ENCODE data around the gene TRDMT1.
"Not testable (repeated sequence)": the region's sequence is repeated elsewhere in the genome, so short reads cannot be mapped to it uniquely, and the experiment has no call there.

Gene TRDMT1

GRCh38 chr10:17120694-17121093 is 80.8 kb downstream of the TRDMT1 start:
- no peak for DNase-seq (ENCODE audit: low spot score)
- Histone ChIP-seq H3K4me3 (ENCODE audit: severe bottlenecking) (no peak overlapping the region), H3K27ac (ENCODE audit: poor library complexity, severe bottlenecking) (no peak overlapping the region), H3K9me3 (ENCODE audit: severe bottlenecking) (no peaks in the 10 kb centered on the region), H3K36me3 (ENCODE audit: low read depth) (no peaks in the 10 kb centered on the region), H3K27me3 (ENCODE audit: insufficient read depth, poor library complexity, severe bottlenecking) (no peaks in the 10 kb centered on the region), H3K4me1 (ENCODE audit: insufficient read depth, poor library complexity, severe bottlenecking) (peaks cover 6% of the 10 kb centered on the region)
- TF ChIP-seq CTCF (IDR thresholded peaks at IDR 0.05; ENCODE audit: poor library complexity, severe bottlenecking): no peak
- no peak for ATAC-seq (ENCODE audit: low read depth)

GRCh38 chr10:17119845-17120244 is 81.6 kb downstream of the TRDMT1 start:
- Histone ChIP-seq H3K27ac (ENCODE audit: poor library complexity, severe bottlenecking) (no peak overlapping the region), H3K27me3 (ENCODE audit: insufficient read depth, poor library complexity, severe bottlenecking) (no peaks in the 10 kb centered on the region), H3K9me3 (ENCODE audit: severe bottlenecking) (no peaks in the 10 kb centered on the region), H3K4me1 (ENCODE audit: insufficient read depth, poor library complexity, severe bottlenecking) (peaks cover 11% of the 10 kb centered on the region), H3K4me3 (ENCODE audit: severe bottlenecking) (no peak overlapping the region), H3K36me3 (ENCODE audit: low read depth) (no peaks in the 10 kb centered on the region)
- TF ChIP-seq CTCF (IDR thresholded peaks at IDR 0.05; ENCODE audit: poor library complexity, severe bottlenecking): no peak
- ATAC-seq (ENCODE audit: low read depth) (no peak), DNase-seq (ENCODE audit: low spot score) (no peak)

DNA sequence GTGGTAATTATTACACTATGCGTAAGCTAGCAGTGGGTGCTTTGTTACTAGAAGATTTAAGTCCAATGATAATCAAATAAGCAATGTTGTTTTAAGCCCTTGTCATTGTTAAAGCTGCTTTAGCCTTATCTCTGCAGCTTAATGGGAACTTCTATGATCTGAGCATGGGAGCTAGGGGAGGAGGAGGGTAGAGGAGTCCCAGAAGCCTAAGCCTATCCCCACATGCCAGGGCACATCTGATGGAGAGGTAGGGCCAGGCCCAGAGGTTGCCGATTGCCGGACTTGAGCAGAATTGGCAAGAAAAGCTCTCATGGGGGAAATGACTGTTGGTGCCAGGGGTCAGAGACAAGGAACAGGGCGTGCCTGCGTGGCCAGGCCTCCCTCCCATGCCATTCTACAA is 85.3 kb downstream of the TRDMT1 start:
- Histone ChIP-seq H3K36me3 (ENCODE audit: low read depth) (no peaks in the 10 kb centered on the region), H3K27ac (ENCODE audit: poor library complexity, severe bottlenecking) (peak overlapping the region; percentile 55), H3K9me3 (ENCODE audit: severe bottlenecking) (no peaks in the 10 kb centered on the region), H3K4me3 (ENCODE audit: severe bottlenecking) (no peak overlapping the region), H3K27me3 (ENCODE audit: insufficient read depth, poor library complexity, severe bottlenecking) (no peaks in the 10 kb centered on the region), H3K4me1 (ENCODE audit: insufficient read depth, poor library complexity, severe bottlenecking) (peaks cover 15% of the 10 kb centered on the region)
- ATAC-seq (ENCODE audit: low read depth): no peak
- no peak for DNase-seq (ENCODE audit: low spot score)
- TF ChIP-seq CTCF (IDR thresholded peaks at IDR 0.05; ENCODE audit: poor library complexity, severe bottlenecking): no peak

GRCh38 chr10:17115683-17116082 is 85.8 kb downstream of the TRDMT1 start:
- no peak for DNase-seq (ENCODE audit: low spot score)
- H3K27ac ChIP-seq (ENCODE audit: poor library complexity, severe bottlenecking): peak overlapping the region; percentile 55

DNA sequence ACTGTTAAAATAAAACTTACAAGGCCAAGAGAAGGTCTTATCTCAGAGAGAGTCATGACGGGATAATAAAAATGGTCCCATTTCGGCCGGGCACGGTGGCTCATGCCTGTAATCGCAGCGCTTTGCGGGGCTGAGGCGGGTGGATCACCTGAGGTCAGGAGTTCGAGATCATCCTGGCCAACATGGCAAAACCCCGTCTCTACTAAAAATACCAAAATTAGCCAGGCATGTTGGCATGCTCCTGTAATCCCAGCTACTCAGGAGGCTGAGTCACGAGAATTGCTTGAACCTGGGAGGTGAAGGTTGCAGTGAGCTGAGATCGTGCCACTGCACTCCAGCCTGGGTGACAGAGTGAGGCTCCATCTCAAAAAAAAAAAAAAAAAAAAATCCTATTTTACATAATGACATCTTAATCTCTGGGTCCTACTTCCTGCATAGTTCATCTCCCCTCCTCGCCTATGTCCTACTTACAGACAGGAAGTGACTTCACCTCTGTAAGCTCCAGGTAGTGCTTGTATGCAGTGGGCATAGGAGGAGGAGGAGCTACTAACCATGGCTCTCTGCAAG is 86.5 kb downstream of the TRDMT1 start:
- not testable (repeated sequence) for DNase-seq (ENCODE audit: low spot score); H3K9me3 ChIP-seq (ENCODE audit: severe bottlenecking); H3K36me3 ChIP-seq (ENCODE audit: low read depth); H3K4me3 ChIP-seq (ENCODE audit: severe bottlenecking); H3K27me3 ChIP-seq (ENCODE audit: insufficient read depth, poor library complexity, severe bottlenecking)
- peak overlapping the region; percentile 55 for H3K27ac ChIP-seq (ENCODE audit: poor library complexity, severe bottlenecking)
- peaks cover 15% of the 10 kb centered on the region for H3K4me1 ChIP-seq (ENCODE audit: insufficient read depth, poor library complexity, severe bottlenecking)
- ATAC-seq (ENCODE audit: low read depth): peak; percentile 67; the same call in 2 of the 3 replicates

More at GRCh38 chr10:17115683-17116082, 85.8 kb downstream of the TRDMT1 start:
- Histone ChIP-seq H3K9me3 (ENCODE audit: severe bottlenecking) (no peaks in the 10 kb centered on the region), H3K27me3 (ENCODE audit: insufficient read depth, poor library complexity, severe bottlenecking) (no peaks in the 10 kb centered on the region), H3K4me1 (ENCODE audit: insufficient read depth, poor library complexity, severe bottlenecking) (peaks cover 15% of the 10 kb centered on the region), H3K4me3 (ENCODE audit: severe bottlenecking) (no peak overlapping the region), H3K36me3 (ENCODE audit: low read depth) (no peaks in the 10 kb centered on the region)
- no peak for TF ChIP-seq CTCF (IDR thresholded peaks at IDR 0.05; ENCODE audit: poor library complexity, severe bottlenecking)
- peak; percentile 85 for ATAC-seq (ENCODE audit: low read depth)
